HL-60/S4 treated with retinoic acid at 250 ng/mL for 4 days and 3 days (cell line): Measurements from ENCODE around the gene TMEM121.
"Not testable (repeated sequence)": the region's sequence is repeated elsewhere in the genome, so short reads cannot be mapped to it uniquely, and the experiment has no call there.

Source experiments
- in situ Hi-C: fragments of 300-500 bp; cut with MboI; formaldehyde crosslinking; loops from 2 replicates; pipeline ENCODE4 v1.7.0; 2022; ENCODE audit warnings: low sequenced_read_pairs

The TMEM121 gene

GRCh38 chr14:105537580-105538474 lies 11.4 kb downstream of the TMEM121 start:
- in situ Hi-C loops, result no loop called here

- in situ Hi-C loops, result no loop called here
Observed at GRCh38 chr14:105538481-105539049, 12.2 kb downstream of the TMEM121 start.

GRCh38 chr14:105540811-105541210 lies 14.4 kb downstream of the TMEM121 start:
- in situ Hi-C loops, result no loop called here

GRCh38 chr14:105541218-105541875 lies 15.0 kb downstream of the TMEM121 start:
- in situ Hi-C loops, result no loop called here

GRCh38 chr14:105545676-105546075 lies 19.3 kb downstream of the TMEM121 start:
- in situ Hi-C loops, result not testable (repeated sequence)

GRCh38 chr14:105546410-105546809 lies 20.0 kb downstream of the TMEM121 start:
- in situ Hi-C loops, result not testable (repeated sequence)

GRCh38 chr14:105547072-105547471 lies 20.7 kb downstream of the TMEM121 start:
- in situ Hi-C loops, result not testable (repeated sequence)

GRCh38 chr14:105547741-105548169 lies 21.4 kb downstream of the TMEM121 start:
- in situ Hi-C loops, result no loop called here

GRCh38 chr14:105549481-105549880 lies 23.1 kb downstream of the TMEM121 start:
- in situ Hi-C loops, result no loop called here

- in situ Hi-C loops, result no loop called here
Observed at GRCh38 chr14:105554022-105554421, 27.6 kb downstream of the TMEM121 start.

GRCh38 chr14:105554523-105554922 lies 28.1 kb downstream of the TMEM121 start:
- in situ Hi-C loops, result no loop called here

- in situ Hi-C loops, result not testable (repeated sequence)
Observed at GRCh38 chr14:105557671-105558070, 31.3 kb downstream of the TMEM121 start.

- in situ Hi-C loops, result not testable (repeated sequence)
Observed at GRCh38 chr14:105558449-105559154, 32.2 kb downstream of the TMEM121 start.

- in situ Hi-C loops, result not testable (repeated sequence)
Observed at GRCh38 chr14:105559384-105560047, 33.1 kb downstream of the TMEM121 start.

- in situ Hi-C loops, result not testable (repeated sequence)
Observed at GRCh38 chr14:105560048-105560669, 33.8 kb downstream of the TMEM121 start.

GRCh38 chr14:105561345-105561744 lies 35.0 kb downstream of the TMEM121 start:
- in situ Hi-C loops, result not testable (repeated sequence)

GRCh38 chr14:105562713-105563346 lies 36.4 kb downstream of the TMEM121 start:
- in situ Hi-C loops, result no loop called here

GRCh38 chr14:105563347-105563737 lies 37.0 kb downstream of the TMEM121 start:
- in situ Hi-C loops, result no loop called here

- in situ Hi-C loops, result not testable (repeated sequence)
Observed at GRCh38 chr14:105564536-105564935, 38.2 kb downstream of the TMEM121 start.
